Measurements from ENCODE around the gene SEZ6.
A peak's percentile ranks its signal among the peaks of the same experiment; 100 is the strongest.

SEZ6 gene

DNA sequence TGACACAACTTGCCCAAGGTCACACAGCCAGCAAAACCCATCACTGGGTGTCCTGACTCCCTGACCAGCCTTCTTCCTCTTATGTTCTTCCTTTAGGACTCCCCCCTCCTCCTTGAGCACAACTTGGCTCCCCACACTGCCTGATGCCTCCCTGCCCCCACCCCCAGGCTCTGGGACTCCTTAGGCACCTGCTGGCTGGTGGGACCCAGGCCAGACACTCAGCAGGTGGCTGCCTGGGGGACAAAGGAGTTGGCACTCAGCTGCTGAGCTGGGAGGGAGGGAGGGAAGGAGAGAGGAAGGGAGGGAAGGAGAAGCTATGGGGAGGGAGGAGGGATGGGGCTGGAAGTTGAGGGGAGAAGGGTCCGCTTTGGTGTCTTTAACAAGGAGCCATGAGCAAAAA lies 8.0 kb downstream of the SEZ6 start:
- no peak for DNase-seq

DNA sequence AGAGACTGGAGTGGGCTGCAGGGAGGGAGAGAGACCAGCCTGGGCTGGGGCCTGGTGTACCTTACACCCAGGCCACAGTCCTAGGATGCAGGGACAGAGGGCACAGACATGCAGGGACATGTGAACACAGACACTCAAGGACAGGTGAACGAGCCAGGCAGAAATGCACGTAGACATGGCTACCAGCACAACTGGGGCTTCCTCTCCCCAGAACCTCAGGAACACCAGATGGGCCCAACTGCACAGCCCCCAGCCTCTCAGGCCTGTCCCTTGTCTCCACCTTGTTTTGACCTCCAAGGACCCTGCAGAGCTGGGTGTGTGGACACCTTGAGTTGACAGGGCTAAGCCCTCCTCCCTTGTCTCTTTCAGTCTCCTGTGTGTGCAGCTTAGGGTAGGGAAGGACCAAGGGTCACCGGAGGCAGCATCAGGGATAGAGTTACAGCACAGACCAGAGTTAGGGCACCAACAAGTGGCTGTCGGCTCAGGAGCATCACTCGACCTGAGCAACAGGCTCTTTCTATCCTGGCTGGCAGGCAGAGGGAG lies 9.2 kb downstream of the SEZ6 start:
- no peak for DNase-seq

DNA sequence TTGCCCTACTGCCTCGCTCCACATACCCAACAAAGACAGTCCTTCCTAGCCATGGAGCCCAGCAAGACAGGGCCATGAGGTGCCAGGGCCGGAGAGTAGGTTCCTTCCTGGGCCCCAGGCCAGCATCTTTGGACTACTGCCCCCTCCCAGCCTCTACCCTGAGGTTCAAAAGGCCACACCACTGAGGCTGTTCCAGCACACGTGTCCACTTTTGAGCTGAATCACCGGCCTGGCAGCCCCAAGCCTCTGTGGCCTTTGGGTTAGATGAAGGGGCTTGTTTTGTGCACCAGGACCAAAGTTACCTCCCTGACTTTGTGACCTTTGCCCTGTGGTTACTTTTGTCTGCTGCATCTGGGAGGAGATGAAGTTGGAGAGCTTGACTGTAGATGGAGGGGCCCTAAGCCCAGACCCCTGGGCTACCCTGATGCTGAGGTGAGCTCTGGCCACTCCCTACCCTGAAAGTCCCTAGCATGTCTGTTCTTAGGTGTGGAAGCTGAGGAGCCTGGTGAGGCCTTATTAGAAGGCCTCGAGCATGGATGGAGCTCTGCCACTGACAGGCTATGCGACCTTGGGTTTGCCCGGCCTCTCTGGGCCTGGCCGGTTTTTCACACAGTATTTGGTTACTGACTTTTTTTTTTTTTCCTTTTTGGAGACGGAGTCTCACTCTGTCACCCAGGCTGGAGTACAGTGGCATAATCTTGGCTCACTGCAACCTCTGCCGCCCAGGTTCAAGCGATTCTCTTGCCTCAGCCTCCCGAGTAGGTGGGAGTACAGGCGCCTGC lies 12.0 kb downstream of the SEZ6 start:
- DNase-seq: no peak

DNA sequence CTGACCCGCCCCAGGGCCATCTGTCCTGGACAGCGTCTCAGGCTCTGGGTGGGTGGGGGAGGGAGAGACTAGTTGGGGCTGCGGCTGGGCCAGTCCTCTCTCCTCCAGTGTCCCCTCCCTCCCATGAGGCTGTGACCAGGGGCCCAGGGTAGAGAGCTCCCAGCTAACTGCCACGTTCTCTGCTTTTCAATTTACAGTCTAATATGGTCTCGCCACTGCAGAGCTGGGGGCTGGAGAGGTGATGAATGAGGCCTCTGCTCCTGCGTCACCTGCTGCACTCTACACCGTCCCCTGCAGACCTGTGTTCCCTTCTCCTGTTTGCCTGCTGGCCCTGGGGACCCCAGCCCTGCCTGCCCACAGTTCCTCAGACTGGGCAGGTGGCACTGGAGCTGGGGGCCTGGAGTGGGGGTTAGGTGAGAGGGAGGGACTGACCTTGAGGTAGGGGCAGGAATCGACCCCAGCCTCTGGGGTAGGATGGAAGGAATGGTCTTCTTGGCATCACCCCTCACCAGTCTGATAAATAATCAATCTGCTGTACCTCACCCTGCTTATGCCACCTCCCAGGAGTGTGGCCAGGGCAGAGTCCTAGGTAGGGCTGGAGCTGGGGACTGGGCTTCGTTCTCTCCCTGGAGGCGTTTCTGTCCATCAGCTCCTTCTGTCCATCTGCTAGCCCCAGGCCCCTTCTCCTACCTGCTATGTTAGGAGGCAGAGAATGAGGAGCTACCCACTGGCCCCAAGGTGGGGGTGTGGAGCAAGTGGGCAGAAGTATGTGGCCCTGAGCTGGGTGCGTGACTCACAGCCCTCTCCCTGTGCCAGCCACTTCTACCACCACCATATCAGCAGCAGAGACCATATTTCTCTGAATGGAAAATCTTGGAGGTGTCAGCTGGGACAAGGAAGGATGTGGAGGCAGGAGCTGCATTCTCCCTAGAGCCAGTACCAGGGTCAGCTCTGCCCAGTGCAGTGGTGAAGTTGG lies 12.9 kb downstream of the SEZ6 start:
- DNase-seq: peak; percentile 22

DNA sequence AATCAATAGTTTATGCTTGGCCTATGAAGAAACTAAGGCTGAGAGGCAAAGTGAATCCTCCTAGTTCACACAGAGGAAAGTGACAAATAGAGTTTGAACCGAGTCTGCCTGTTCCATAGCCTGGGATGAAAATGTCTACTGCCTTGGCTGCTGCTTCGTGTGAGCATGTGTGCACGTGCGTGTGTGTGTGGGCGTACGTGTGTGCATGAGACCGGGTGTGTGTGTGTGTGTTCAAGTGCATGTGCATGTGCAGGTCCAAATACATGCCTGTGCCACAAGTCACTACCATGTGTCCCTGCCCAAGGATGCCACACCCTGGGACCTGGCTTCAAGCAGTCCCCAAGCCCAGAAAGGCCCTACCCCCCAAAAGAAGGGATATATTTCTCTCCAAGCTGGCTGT lies 13.6 kb downstream of the SEZ6 start:
- DNase-seq: no peak

DNA sequence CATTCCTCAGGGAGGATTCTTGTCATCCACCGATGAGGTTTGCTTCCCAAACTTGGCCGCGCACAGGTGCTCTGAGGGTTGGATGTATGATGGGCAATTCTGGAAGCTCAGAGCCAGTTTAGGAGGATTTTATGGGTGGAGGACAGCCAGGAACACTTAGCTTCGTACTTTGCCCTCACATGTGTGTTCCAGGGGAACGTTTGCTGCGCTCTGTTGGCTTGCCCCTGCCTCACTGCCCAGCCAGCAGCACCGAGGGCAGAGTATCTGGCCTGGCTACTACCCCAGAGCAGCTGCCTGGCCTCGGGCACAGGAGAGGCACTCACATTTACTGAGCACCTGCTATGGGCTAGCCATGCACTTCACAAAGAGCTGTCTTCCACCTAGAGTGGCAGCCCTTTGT lies 14.1 kb downstream of the SEZ6 start:
- no peak for DNase-seq

DNA sequence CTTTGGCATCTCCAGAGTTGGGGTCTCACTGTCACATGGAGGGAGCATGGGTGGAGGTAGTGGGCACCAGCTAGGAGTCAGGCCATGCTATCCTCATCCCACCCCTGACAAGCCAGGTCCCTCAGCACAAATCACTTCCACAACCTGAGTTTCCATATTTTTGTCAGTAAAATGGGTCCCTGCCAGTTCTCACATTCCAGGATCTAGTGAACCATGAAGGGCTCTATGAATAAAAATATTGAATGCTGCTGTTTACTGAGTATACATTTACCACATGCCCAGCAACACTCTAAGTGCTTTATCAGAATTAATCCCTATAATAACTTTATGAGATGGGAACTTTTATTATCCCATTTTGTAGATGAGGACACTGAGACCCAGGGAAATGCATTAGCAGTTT lies 16.8 kb downstream of the SEZ6 start:
- DNase-seq: no peak

DNA sequence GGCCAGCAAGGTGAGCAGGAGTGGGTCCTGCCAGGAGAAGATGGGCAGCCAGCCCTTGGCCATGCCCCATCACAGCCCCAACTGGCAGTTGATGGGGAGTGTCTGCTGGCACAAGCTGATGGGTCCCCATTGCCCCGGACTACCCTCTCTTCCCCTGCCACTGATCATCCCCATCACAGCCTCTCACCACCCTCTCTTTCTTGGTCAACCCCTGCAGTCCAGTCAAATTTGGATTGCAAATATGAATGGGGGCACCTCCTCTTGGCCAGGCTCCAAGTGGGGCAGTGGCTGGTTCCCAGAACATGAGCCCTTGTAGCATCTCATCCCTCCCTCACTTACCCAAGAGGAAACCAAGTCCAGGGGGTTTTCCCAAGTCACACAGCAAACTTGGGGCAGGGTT lies 17.4 kb downstream of the SEZ6 start:
- no peak for DNase-seq

DNA sequence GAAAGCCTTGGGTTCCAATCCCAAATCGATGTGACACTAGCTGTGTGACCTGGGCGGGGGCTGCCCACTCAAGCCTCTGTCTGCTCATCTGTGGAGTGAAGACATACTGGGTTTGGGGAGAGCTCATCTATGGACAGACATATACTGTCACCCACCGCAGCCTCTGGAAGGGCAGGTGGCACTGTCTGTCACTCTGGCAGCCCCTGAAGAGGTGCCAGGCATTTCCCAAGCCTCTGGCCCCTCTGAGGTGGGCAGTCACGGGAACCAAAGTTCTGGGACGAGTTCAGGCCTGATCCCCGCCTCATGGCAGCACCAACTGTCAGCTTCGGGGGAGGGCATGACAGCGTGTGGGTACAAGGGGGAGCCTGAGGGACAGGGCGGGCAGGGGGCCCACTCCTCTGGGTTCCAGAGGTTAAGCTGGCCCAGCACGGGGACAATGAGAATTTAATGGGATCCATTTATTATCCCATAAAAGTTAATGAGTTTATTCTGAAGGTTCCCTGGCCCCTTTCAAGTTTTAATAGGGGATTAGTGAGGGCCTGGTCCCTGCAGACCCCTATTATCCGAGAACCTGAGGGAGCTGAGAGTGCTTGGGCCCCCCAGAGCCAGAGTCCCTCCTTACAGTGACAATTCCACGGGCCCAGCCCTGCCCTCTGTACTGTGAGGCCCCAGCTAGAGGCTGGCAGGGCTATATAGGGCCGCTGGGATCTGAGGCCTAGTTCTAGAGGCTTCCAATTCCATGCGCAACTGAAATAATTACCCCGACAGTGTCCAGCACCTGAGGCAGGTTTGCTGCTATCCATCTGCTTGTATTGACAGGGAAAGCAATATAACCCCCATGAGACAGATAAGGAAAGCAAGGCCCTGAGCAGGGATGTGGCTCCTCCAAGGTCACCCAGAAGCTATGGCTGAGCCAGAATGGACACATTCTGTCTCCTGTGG lies 18.8 kb downstream of the SEZ6 start:
- DNase-seq: no peak

DNA sequence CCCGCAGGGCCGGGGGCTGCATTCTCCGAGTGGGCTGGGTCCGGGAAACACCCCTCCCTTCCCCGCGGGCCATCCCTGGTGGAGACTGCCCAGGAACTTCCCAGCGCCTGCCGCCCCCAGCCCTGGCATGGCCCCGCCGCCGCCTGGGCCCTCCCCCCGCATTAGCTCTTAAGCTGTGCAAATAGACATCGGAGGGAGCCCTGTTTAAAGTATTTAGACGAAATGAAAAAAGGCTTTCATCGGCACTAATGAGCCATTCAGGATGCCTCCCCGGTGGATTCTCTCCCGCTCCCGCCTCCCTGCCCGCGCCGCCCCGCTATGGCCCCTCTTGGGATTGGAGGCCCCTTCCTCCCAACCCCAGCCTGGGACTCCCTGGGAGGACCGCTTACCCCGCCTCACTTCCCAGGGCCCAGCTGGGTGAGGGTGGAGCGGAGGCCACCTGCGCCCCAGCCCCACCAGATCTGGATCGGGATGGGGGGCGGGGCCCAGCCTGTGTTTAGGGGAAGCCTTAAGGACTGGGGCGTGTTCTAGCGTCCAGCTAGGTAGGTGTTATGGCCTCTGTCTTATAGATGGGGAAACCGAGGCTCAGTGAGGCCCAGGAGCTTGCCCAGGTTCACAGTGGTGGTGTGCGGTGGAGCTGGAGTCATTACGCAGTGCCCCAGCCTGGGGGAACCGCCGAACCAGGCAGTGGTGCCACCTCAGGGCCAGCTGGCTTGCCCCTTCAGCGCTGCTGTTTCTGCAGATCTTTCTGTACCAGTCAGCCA lies 19.7 kb downstream of the SEZ6 start:
- no peak for DNase-seq

DNA sequence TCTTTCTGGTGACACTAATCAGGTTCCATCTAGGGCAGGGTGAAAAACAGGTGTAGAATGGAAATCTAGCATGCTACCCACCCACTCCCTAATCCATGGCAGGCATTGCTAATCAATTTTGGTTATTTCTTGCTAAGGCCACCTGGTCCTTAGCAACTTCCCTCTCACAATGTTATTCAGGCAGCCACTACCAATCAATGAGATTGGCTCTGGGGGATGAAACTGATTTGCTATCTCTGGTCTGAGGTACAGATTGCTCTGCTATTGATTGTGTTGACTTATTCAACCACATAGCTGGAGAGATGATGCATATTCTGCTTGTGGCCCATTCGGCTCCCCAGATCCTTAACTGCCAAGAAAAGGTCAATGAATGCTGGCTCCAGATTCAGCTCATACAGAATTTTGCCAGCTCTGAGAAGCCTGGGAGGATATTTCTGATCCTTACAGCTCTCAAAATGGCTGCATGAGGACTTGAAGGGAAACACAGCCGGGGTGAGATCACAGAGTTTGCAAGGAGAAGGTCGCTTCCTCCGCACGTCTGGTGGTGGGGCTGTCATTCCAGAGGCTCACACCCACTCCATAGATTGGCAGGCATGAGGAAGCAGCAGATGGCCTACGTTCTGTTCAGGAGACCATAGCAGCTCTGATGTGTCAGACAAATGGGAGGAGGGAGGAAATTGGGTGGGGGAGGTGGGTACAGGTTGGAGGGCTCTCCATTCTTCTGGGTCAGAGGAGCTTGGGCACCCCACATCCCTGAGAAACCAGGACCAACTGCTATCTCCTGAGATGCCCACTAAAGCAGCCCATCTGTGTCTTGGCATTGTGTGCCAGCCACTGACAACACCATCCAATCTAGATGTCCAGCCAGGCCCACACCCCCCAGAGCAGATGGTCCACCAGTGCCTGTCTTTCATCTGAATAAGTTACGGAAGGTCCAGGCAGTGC lies 22.3 kb downstream of the SEZ6 start:
- no peak for DNase-seq

DNA sequence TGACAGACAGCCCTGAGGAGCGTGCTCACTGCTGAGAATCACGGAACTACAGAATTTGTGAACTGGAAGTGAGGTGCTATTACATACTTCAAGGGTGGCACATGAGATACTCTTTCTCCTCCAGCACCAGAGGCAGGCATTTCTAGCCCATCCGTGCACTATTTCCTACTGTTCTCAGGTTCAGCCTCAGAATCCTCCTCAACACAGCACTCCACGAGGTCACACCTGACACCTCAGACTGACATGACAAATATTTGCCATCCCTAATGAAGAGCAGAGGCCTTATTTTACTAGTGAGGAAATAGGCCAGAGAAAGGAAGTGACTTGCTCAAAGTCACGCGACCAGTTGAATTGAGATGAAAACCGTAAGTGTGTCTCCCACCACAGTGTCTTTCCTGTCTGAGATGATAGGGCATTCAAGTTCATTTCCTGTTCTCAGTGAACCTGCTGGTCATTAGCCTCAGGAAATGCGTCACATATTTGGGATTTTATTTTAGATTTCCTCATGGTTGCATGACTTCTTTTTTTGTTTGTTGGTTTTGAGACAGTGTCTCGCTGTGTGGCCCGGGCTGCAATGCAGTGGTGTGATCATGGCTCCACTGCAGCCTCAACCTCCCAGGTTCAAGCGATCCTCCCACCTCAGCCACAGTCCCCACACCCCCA lies 23.6 kb downstream of the SEZ6 start:
- no peak for DNase-seq

DNA sequence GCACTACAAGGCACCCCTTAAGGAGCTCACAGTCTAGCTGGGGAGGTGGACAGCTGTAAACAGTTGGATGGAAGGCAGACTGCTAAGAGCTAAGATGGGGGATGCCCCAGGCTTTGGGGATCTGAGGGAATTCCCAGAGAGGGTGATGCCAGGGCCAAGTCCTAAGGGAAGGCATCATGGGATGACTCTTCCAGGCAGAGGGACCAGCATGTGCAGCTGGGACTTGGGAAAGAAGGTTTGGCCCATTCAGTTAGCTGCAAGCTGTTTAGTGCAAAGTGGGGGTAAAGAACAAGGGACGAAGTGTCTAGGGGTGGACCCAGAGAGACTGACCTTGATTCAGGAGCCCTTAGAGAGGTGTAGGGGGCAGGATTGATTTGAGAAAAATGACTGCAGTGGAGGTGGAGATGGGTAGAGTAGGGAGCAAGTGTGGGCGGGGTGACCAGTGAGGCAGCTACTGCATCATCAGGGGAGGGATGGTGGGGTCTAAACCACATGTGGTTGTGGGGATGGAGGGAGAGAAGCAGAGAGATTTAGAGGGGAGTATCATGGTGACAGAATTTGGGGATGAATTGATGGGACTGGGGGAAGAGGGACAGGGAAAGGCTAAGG lies 27.4 kb downstream of the SEZ6 start:
- no peak for DNase-seq

DNA sequence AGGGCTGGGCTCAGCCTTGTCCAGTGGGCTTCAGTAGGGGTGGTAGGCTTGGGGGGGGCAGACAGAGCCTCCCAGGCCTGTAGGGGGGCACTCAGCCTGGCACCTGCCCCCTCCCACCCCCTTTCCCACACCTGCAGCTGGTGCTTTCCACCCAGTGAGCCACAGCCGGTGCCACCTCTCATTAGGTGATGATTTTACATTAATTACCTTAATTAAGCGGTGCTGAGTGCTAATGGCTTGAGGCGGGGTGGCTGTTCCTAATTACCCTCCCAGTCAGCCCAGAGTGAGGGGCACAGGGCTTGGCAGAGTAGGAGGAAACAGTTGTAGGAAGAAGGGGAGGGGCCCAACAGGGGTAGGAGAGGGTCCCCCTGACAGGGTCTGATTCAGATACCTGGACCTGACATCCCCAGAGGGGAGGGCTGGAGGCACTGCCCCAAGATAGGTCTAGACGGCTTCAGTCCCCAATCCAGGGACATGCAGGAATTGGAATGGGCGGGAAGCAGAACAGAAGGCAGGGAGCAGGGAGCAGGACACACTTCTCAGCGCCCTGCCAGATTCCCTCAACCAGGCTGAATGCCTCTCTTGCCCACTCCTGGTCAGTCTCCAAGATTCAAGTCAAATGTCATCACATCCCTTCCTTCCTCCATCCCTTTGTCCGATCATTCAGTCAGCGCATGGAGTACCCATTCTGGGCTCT lies 28.0 kb downstream of the SEZ6 start:
- DNase-seq: no peak

DNA sequence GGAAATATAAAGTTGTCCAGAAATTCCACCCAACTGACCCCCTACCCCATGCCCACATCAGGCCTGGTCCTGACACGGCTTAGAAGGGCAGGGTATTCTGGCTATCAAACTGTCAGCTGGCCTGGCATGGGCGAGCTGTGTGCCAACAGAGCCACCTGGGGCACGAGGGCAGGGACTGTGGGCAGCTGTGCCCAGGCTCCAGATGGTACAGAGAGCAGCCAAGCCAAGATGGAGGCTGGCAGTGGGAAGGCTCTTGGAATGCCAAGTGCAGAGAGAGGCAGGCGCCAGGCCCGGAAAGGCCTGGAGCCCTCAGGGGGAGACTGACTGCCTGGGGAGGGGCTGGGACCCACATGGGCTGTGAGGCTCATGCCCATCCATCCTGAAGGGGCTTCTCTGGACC lies 30.2 kb downstream of the SEZ6 start:
- DNase-seq: no peak

DNA sequence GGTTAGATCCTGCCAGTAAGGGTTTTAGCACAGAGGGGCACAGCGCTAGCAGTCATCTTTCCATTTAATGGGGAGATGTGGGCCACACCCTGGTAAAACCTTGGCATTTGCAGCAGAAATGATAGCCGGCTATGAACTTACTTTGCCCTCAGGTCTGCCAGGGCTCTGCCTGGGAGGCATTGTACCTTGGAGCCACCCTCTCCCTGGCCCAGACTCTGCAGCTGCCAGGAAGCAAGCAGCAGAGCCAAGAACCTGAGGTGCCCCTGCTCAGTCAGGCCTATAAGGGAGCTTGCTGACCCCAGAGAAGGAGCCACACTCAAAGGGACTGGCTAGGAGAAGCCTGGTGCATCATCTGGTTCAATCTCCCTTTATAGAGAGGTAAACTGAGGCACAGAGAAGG lies 30.8 kb downstream of the SEZ6 start:
- DNase-seq: no peak

DNA sequence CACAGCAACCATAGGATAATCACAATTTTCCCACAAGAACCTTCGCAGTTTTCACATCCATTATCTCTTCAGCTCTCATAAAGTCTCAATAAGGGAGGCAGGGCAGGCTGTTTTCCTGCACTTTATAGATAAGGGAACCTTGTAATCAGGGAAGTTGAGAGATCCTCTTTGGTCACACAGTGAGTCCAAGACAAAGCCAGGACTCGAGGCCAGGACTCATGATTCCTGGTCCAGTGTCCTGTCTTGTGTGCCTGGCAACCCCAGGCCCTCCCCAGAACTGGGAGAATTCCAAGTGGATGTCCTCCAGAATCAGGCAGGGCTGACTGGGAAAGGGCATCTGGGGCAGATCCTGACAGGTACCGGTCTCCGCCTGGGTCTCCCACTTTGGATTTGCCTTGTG lies 31.4 kb downstream of the SEZ6 start:
- no peak for DNase-seq

DNA sequence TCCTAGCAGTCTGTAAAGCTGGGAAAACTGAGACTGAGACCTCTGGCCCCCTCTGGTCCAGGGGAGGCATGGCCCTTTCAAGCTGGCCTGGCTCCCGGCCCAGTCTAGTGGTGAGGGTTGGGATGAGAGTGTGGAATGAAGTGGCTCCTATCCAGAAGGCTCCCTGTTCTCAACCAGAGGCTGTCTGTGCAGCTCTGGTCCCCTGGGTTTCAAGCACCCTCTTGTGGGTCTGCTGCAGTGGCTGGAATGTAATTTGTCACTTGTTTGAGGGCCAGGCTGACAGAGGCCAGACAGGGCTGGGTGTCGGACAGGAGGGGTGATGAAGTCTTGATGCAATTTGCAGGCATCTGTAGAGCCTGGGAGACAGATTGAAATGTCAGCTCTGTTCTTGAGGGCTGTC lies 32.4 kb downstream of the SEZ6 start:
- DNase-seq: peak; percentile 52

DNA sequence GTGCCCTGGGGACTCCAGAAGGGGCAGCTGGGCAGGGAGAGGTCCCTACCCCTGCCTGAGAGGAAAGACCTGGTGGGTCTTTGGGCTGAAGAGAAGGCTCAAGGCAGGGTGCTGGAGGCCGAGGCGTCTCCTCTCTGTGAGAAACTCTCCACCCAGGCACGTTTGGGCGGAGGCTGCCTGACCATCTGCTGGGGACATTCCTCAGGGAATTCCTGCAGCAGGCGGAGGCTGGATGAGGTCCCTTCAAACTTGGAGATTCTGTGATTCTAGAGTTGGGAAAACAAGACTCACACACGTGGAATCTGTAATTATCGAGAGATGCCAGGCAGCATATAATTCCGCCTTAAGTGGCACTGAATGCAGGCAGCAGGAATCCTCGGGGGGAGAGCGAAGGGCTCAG lies 33.4 kb downstream of the SEZ6 start:
- no peak for DNase-seq

Data from NCI-H226 (cell line).